ENCODE data around the gene ACTL8. TPM values are rescaled to one million over a fixed set of nuclear protein-coding genes. Genes with fewer than 3 reads are reported as not detected.
"Not testable (repeated sequence)": the region's sequence is repeated elsewhere in the genome, so short reads cannot be mapped to it uniquely, and the experiment has no call there.

ACTL8 gene
- total and polyA plus RNA-seq, 7 experiments from 2014 or later = not detected

- Mint-ChIP-seq H3K27me3 (peaks cover 0 to 22% (median 19%) of the 10 kb centered on the region in 5 donors), H3K4me1 (no peaks in the 10 kb centered on the region), H3K4me3 (no peak overlapping the region), H3K9me3 (peaks cover 0 to 5% (median 0%) of the 10 kb centered on the region in 11 donors), H3K36me3 (no peaks in the 10 kb centered on the region), H3K27ac (no peak overlapping the region)
- ATAC-seq (no peak), DNase-seq (no peak)
- no peaks in the 10 kb centered on the region for H3K27me3 ChIP-seq (ENCODE audit: control insufficient read depth in 2 of 2, insufficient read depth in 2 of 2, low read length in 2 of 2)
- no peaks in the 10 kb centered on the region for H3K4me1 ChIP-seq (ENCODE audit: control insufficient read depth in 2 of 2, insufficient read depth in 2 of 2, low read length in 2 of 2)
- H3K36me3 ChIP-seq (ENCODE audit: control insufficient read depth in 2 of 3, insufficient read depth in 3 of 3, low read length in 3 of 3) = no peaks in the 10 kb centered on the region
- H3K9me3 ChIP-seq (ENCODE audit: control insufficient read depth in 2 of 3, low read length in 3 of 3) = no peaks in the 10 kb centered on the region
- H3K4me3 ChIP-seq (ENCODE audit: low read length) = no peak overlapping the region
- POLR2A ChIA-PET = no interaction called here
- H3K27ac ChIP-seq (ENCODE audit: low read depth, low read length) = no peak overlapping the region
- intact Hi-C loops (cut with micrococcal nuclease) = no loop called here
- CTCF ChIA-PET = no interaction called here
These were observed 12.0 kb upstream of the ACTL8 start for GRCh38 chr1:17743008-17743647.

DNA sequence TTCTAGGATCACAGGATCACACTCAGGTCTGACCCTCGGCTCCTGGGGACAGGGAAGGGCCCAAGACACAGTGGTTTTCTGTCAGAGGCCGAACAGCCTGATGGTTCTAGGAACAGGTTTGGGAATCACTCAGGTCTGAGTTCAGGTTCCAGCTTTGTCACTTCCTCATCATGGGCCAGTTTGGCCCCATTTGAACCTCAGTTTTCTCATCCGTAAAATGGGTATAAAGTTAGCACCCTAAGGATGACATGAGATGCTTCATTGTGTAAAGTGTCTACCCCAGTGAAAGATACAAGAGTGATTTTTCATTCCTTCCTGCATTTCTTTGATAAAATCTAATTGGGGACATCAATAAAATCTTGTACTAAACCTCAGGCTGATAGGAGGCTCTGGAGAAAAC is 11.2 kb upstream of the ACTL8 start:
- Mint-ChIP-seq H3K36me3 (no peaks in the 10 kb centered on the region), H3K9me3 (peaks cover 0 to 5% (median 0%) of the 10 kb centered on the region in 11 donors), H3K27ac (no peak overlapping the region), H3K4me1 (no peaks in the 10 kb centered on the region), H3K4me3 (no peak overlapping the region), H3K27me3 (peaks cover 0 to 22% (median 19%) of the 10 kb centered on the region in 5 donors)
- Histone ChIP-seq H3K9me3 (ENCODE audit: control insufficient read depth in 2 of 3, low read length in 3 of 3) (no peaks in the 10 kb centered on the region), H3K36me3 (ENCODE audit: control insufficient read depth in 2 of 3, insufficient read depth in 3 of 3, low read length in 3 of 3) (no peaks in the 10 kb centered on the region), H3K27ac (ENCODE audit: low read depth, low read length) (no peak overlapping the region), H3K4me3 (ENCODE audit: low read length) (no peak overlapping the region), H3K4me1 (ENCODE audit: control insufficient read depth in 2 of 2, insufficient read depth in 2 of 2, low read length in 2 of 2) (no peaks in the 10 kb centered on the region), H3K27me3 (ENCODE audit: control insufficient read depth in 2 of 2, insufficient read depth in 2 of 2, low read length in 2 of 2) (no peaks in the 10 kb centered on the region)
- no peak for ATAC-seq
- no peak for DNase-seq
- intact Hi-C loops (cut with micrococcal nuclease) = no loop called here
- CTCF ChIA-PET = no interaction called here
- POLR2A ChIA-PET = no interaction called here

- H3K27me3 ChIP-seq (ENCODE audit: control insufficient read depth in 2 of 2, insufficient read depth in 2 of 2, low read length in 2 of 2) = no peaks in the 10 kb centered on the region
- intact Hi-C loops (cut with micrococcal nuclease) = no loop called here
- no peaks in the 10 kb centered on the region for H3K4me1 ChIP-seq (ENCODE audit: control insufficient read depth in 2 of 2, insufficient read depth in 2 of 2, low read length in 2 of 2)
- ChIA-PET CTCF (no interaction called here), POLR2A (no interaction called here)
- Mint-ChIP-seq H3K9me3 (peaks cover 0 to 5% (median under 1%) of the 10 kb centered on the region in 11 donors), H3K4me3 (no peak overlapping the region), H3K36me3 (no peaks in the 10 kb centered on the region), H3K27ac (no peak overlapping the region), H3K4me1 (no peaks in the 10 kb centered on the region), H3K27me3 (peaks cover 0 to 23% (median 19%) of the 10 kb centered on the region in 5 donors)
- DNase-seq = no peak
- H3K4me3 ChIP-seq (ENCODE audit: low read length) = no peak overlapping the region
- no peaks in the 10 kb centered on the region for H3K9me3 ChIP-seq (ENCODE audit: control insufficient read depth in 2 of 3, low read length in 3 of 3)
- H3K36me3 ChIP-seq (ENCODE audit: control insufficient read depth in 2 of 3, insufficient read depth in 3 of 3, low read length in 3 of 3) = no peaks in the 10 kb centered on the region
- H3K27ac ChIP-seq (ENCODE audit: low read depth, low read length) = no peak overlapping the region
- no peak for ATAC-seq
These were observed 10.3 kb upstream of the ACTL8 start for GRCh38 chr1:17744666-17745478.

DNA sequence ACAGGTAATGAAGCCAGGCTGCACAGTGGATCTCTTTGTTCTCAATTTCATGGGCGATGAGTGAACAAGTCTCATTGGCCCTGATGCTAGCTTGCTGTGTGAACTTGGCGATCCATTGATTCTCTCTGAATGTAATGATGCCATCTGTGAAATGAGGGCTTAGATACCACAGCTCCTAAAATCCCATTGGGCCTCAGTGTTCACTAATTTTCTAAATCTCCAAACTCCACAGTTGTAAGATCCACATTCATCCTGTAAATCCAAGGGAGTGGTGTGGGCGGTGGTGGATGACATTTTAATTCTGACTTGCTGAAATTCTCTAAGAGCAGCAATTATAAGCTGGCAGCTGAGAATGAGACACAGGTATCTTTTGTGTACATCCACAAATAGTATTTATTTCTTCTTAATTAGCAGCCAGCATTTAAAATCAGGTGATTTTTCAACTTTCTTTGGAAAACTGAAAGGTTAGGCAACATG is 9.6 kb upstream of the ACTL8 start:
- H3K27me3 Mint-ChIP-seq = peaks cover 0 to 28% (median 16%) of the 10 kb centered on the region in 5 donors
- Histone ChIP-seq H3K27ac (ENCODE audit: low read depth, low read length) (no peak overlapping the region), H3K4me1 (ENCODE audit: control insufficient read depth in 2 of 2, insufficient read depth in 2 of 2, low read length in 2 of 2) (no peaks in the 10 kb centered on the region), H3K27me3 (ENCODE audit: control insufficient read depth in 2 of 2, insufficient read depth in 2 of 2, low read length in 2 of 2) (no peaks in the 10 kb centered on the region), H3K4me3 (ENCODE audit: low read length) (no peak overlapping the region), H3K36me3 (ENCODE audit: control insufficient read depth in 2 of 3, insufficient read depth in 3 of 3, low read length in 3 of 3) (no peaks in the 10 kb centered on the region), H3K9me3 (ENCODE audit: control insufficient read depth in 2 of 3, low read length in 3 of 3) (no peaks in the 10 kb centered on the region)
- H3K4me1 Mint-ChIP-seq = no peaks in the 10 kb centered on the region
- ChIA-PET CTCF (no interaction called here), POLR2A (no interaction called here)
- H3K4me3 Mint-ChIP-seq = no peak overlapping the region
- intact Hi-C loops (cut with micrococcal nuclease) = no loop called here
- peaks cover 0 to 9% (median 3%) of the 10 kb centered on the region in 11 donors for H3K9me3 Mint-ChIP-seq
- H3K36me3 Mint-ChIP-seq = no peaks in the 10 kb centered on the region
- DNase-seq (no peak), ATAC-seq (no peak)
- no peak overlapping the region for H3K27ac Mint-ChIP-seq

GRCh38 chr1:17746281-17746680 is 8.9 kb upstream of the ACTL8 start:
- H3K4me1 ChIP-seq (ENCODE audit: control insufficient read depth in 2 of 2, insufficient read depth in 2 of 2, low read length in 2 of 2); H3K4me3 ChIP-seq (ENCODE audit: low read length); H3K27ac ChIP-seq (ENCODE audit: low read depth, low read length); H3K27me3 ChIP-seq (ENCODE audit: control insufficient read depth in 2 of 2, insufficient read depth in 2 of 2, low read length in 2 of 2); H3K36me3 ChIP-seq (ENCODE audit: control insufficient read depth in 2 of 3, insufficient read depth in 3 of 3, low read length in 3 of 3); H3K9me3 Mint-ChIP-seq; intact Hi-C loops (cut with micrococcal nuclease); H3K9me3 ChIP-seq (ENCODE audit: control insufficient read depth in 2 of 3, low read length in 3 of 3); H3K27ac Mint-ChIP-seq; POLR2A ChIA-PET; CTCF ChIA-PET; DNase-seq; H3K36me3 Mint-ChIP-seq; H3K4me3 Mint-ChIP-seq; ATAC-seq; H3K4me1 Mint-ChIP-seq: not testable (repeated sequence)
- H3K27me3 Mint-ChIP-seq = peaks cover 0 to 22% (median 9%) of the 10 kb centered on the region in 5 donors

DNA sequence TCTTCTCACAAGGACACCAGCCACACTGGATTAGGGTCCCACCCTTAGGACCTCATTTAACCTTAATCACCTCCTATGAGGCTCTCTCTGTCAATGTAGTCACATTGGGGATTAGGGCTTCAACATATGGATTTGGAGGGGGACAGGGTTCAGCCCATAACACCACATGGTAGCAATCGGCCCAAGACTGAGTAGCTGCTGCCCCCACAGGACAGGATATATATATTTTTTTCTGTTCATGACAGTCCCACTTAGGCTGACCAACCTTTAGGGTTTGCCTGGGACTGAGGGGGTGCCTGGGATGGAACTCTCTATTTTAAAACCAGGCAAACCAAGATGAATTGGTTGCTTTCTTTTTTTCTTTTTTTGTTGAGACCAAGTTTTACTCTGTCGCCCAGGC is 8.2 kb upstream of the ACTL8 start:
- intact Hi-C loops (cut with micrococcal nuclease) = no loop called here
- DNase-seq = no peak
- Mint-ChIP-seq H3K27ac (no peak overlapping the region), H3K27me3 (peaks cover 0 to 15% (median 6%) of the 10 kb centered on the region in 5 donors), H3K9me3 (peaks cover 0 to 9% (median 3%) of the 10 kb centered on the region in 11 donors), H3K4me3 (no peak overlapping the region), H3K36me3 (no peaks in the 10 kb centered on the region), H3K4me1 (no peaks in the 10 kb centered on the region)
- H3K4me1 ChIP-seq (ENCODE audit: control insufficient read depth in 2 of 2, insufficient read depth in 2 of 2, low read length in 2 of 2) = no peaks in the 10 kb centered on the region
- ChIA-PET CTCF (no interaction called here), POLR2A (no interaction called here)
- no peaks in the 10 kb centered on the region for H3K27me3 ChIP-seq (ENCODE audit: control insufficient read depth in 2 of 2, insufficient read depth in 2 of 2, low read length in 2 of 2)
- ATAC-seq = no peak
- no peaks in the 10 kb centered on the region for H3K36me3 ChIP-seq (ENCODE audit: control insufficient read depth in 2 of 3, insufficient read depth in 3 of 3, low read length in 3 of 3)
- no peaks in the 10 kb centered on the region for H3K9me3 ChIP-seq (ENCODE audit: control insufficient read depth in 2 of 3, low read length in 3 of 3)
- no peak overlapping the region for H3K4me3 ChIP-seq (ENCODE audit: low read length)
- no peak overlapping the region for H3K27ac ChIP-seq (ENCODE audit: low read depth, low read length)

- DNase-seq (no peak), ATAC-seq (no peak)
- Histone ChIP-seq H3K27ac (ENCODE audit: low read depth, low read length) (no peak overlapping the region), H3K4me3 (ENCODE audit: low read length) (no peak overlapping the region), H3K27me3 (ENCODE audit: control insufficient read depth in 2 of 2, insufficient read depth in 2 of 2, low read length in 2 of 2) (no peaks in the 10 kb centered on the region), H3K36me3 (ENCODE audit: control insufficient read depth in 2 of 3, insufficient read depth in 3 of 3, low read length in 3 of 3) (no peaks in the 10 kb centered on the region), H3K4me1 (ENCODE audit: control insufficient read depth in 2 of 2, insufficient read depth in 2 of 2, low read length in 2 of 2) (no peaks in the 10 kb centered on the region), H3K9me3 (ENCODE audit: control insufficient read depth in 2 of 3, low read length in 3 of 3) (peaks cover 0 to 13% (median 7%) of the 10 kb centered on the region in 3 experiments)
- H3K4me1 Mint-ChIP-seq = no peaks in the 10 kb centered on the region
- H3K27me3 Mint-ChIP-seq = peaks cover 0 to 12% (median 9%) of the 10 kb centered on the region in 5 donors
- ChIA-PET CTCF (no interaction called here), POLR2A (no interaction called here)
- intact Hi-C loops (cut with micrococcal nuclease) = no loop called here
- H3K36me3 Mint-ChIP-seq = peaks cover 0 to 11% (median 0%) of the 10 kb centered on the region in 5 donors
- H3K4me3 Mint-ChIP-seq = no peak overlapping the region
- no peak overlapping the region for H3K27ac Mint-ChIP-seq
- H3K9me3 Mint-ChIP-seq = peaks cover 3 to 42% (median 17%) of the 10 kb centered on the region in 11 donors
These were observed 4.8 kb upstream of the ACTL8 start for GRCh38 chr1:17750333-17750732.

Measured in naive thymus-derived CD4-positive, alpha-beta T cell (primary cell).